ENCODE data around the gene LCE3D. TPM values are rescaled to one million over a fixed set of nuclear protein-coding genes. Genes with fewer than 3 reads are reported as not detected.

The LCE3D gene
- total RNA-seq, 1 donor from 2014 or later: not detected

GRCh38 chr1:152543820-152544219 is 36.5 kb downstream of the LCE3D start:
- Mint-ChIP-seq H3K36me3 (ENCODE audit: insufficient read depth) (no peaks in the 10 kb centered on the region), H3K4me1 (ENCODE audit: low read depth) (no peaks in the 10 kb centered on the region), H3K27ac (no peak overlapping the region), H3K27me3 (no peaks in the 10 kb centered on the region), H3K9me3 (ENCODE audit: low read depth) (peaks cover 58% of the 10 kb centered on the region), H3K4me3 (ENCODE audit: low read depth) (no peak overlapping the region)
- no peak for TF ChIP-seq CTCF (IDR thresholded peaks at IDR 0.05; ENCODE audit: unreplicated experiment)
- DNase-seq (ENCODE audit: low spot score, unreplicated experiment): no peak

GRCh38 chr1:152539901-152540300 is 40.4 kb downstream of the LCE3D start:
- H3K27ac Mint-ChIP-seq: no peak overlapping the region
- peaks cover 73% of the 10 kb centered on the region for H3K9me3 Mint-ChIP-seq (ENCODE audit: low read depth)
- no peak for DNase-seq (ENCODE audit: low spot score, unreplicated experiment)
- H3K4me3 Mint-ChIP-seq (ENCODE audit: low read depth): no peak overlapping the region
- no peaks in the 10 kb centered on the region for H3K27me3 Mint-ChIP-seq
- H3K4me1 Mint-ChIP-seq (ENCODE audit: low read depth): no peaks in the 10 kb centered on the region
- H3K36me3 Mint-ChIP-seq (ENCODE audit: insufficient read depth): peaks cover 2% of the 10 kb centered on the region
- no peak for TF ChIP-seq CTCF (IDR thresholded peaks at IDR 0.05; ENCODE audit: unreplicated experiment)

DNA sequence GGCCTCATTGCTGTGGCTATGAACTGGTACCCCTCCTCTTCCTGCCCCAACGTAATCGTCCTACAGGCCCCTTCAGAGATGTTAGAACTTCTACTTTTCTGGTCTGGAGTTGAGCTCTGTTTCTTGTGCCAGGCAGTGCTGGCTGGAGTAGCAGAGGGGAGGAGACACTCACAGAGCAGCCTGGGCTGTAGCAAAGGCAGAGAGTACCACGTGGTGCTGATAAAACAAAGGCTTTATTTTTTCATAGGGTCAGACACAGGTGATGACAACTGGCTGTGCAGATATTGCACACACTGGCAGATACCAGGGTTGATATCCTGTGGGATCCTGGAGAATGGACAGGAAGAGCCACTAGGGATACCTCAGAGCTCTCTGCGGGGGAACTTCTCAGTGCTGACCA is 42.8 kb downstream of the LCE3D start:
- TF ChIP-seq CTCF (IDR thresholded peaks at IDR 0.05; ENCODE audit: unreplicated experiment): no peak
- DNase-seq (ENCODE audit: low spot score, unreplicated experiment): no peak
- Mint-ChIP-seq H3K27me3 (no peaks in the 10 kb centered on the region), H3K36me3 (ENCODE audit: insufficient read depth) (peaks cover 2% of the 10 kb centered on the region), H3K27ac (no peak overlapping the region), H3K9me3 (ENCODE audit: low read depth) (peaks cover 67% of the 10 kb centered on the region), H3K4me1 (ENCODE audit: low read depth) (no peaks in the 10 kb centered on the region), H3K4me3 (ENCODE audit: low read depth) (no peak overlapping the region)

DNA sequence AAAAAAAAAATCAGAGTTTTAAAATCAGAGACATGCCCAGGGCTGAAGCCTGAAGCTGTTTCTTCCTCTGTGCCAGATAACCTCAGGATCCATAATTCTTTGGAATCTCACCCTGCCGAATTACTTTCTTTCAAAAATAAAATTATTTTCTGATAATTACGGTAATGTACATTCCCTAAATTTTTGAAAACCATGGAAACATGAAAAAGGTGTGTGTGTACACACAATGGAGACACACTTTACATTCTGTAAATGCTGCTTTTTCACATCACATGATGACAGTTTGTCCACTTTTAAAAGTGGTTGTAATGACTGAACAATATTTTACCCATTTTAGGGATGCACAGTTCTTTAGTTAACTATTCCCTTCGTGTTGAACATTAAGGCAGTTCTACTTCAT is 44.5 kb downstream of the LCE3D start:
- no peak for TF ChIP-seq CTCF (IDR thresholded peaks at IDR 0.05; ENCODE audit: unreplicated experiment)
- Mint-ChIP-seq H3K9me3 (ENCODE audit: low read depth) (peaks cover 62% of the 10 kb centered on the region), H3K4me1 (ENCODE audit: low read depth) (no peaks in the 10 kb centered on the region), H3K27me3 (no peaks in the 10 kb centered on the region), H3K27ac (no peak overlapping the region), H3K4me3 (ENCODE audit: low read depth) (no peak overlapping the region), H3K36me3 (ENCODE audit: insufficient read depth) (peaks cover 2% of the 10 kb centered on the region)
- DNase-seq (ENCODE audit: low spot score, unreplicated experiment): no peak

DNA sequence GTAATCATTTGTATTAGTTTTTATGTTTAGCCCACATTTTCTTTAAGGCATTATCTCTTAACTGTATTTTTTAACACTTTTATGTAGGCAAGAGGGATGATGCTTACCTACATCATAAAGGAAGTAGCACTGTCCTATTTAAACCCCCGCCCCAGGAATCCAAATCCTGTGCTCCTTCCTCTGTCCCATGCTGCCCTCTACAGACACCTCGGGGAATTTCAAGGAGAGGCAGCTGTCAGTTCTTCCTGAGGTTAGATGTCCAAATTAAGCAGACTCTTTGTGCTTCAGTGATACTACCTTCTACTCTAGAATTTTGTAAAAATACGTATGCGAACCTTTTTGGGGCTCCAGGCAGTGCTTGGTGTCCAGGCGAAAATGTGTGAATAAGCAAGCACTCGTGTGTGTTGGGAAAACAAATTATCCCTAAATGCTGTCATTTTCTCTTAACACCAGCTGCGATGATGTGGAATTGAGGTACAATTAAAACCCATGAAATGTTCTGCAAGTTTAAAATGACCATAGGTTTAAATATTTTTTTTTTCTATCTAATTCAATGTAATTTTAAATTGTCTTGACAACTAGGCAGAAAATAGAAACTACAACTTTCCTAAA is 46.9 kb downstream of the LCE3D start:
- Mint-ChIP-seq H3K4me1 (ENCODE audit: low read depth) (no peaks in the 10 kb centered on the region), H3K36me3 (ENCODE audit: insufficient read depth) (peaks cover 4% of the 10 kb centered on the region), H3K27me3 (no peaks in the 10 kb centered on the region), H3K9me3 (ENCODE audit: low read depth) (peaks cover 60% of the 10 kb centered on the region), H3K4me3 (ENCODE audit: low read depth) (no peak overlapping the region), H3K27ac (no peak overlapping the region)
- no peak for TF ChIP-seq CTCF (IDR thresholded peaks at IDR 0.05; ENCODE audit: unreplicated experiment)
- DNase-seq (ENCODE audit: low spot score, unreplicated experiment): no peak

Other genes starting within 250 kb of the LCE3D start
- not detected in 2 replicates for gene FLG2, start 220.5 kb downstream of the LCE3D start, total RNA-seq
- not detected in 2 replicates for gene CRNN, start 166.3 kb downstream of the LCE3D start, total RNA-seq
- gene LCE5A, start 69.7 kb downstream of the LCE3D start, total RNA-seq: not detected in 2 replicates
- not detected in 2 replicates for gene CRCT1, start 66.0 kb downstream of the LCE3D start, total RNA-seq
- gene LCE3E, start 13.7 kb downstream of the LCE3D start, total RNA-seq: not detected in 2 replicates
- not detected in 2 replicates for gene LCE3C, start 19.7 kb upstream of the LCE3D start, total RNA-seq
- not detected in 2 replicates for gene LCE3B, start 33.3 kb upstream of the LCE3D start, total RNA-seq
- not detected in 2 replicates for gene LCE3A, start 42.6 kb upstream of the LCE3D start, total RNA-seq
- gene LCE2D, start 82.9 kb upstream of the LCE3D start, total RNA-seq: not detected in 2 replicates
- not detected in 2 replicates for gene LCE2C, start 94.8 kb upstream of the LCE3D start, total RNA-seq
- not detected in 2 replicates for gene LCE2B, start 105.6 kb upstream of the LCE3D start, total RNA-seq
- not detected in 2 replicates for gene LCE2A, start 117.8 kb upstream of the LCE3D start, total RNA-seq
- not detected in 2 replicates for gene LCE4A, start 127.6 kb upstream of the LCE3D start, total RNA-seq
- not detected in 2 replicates for gene KPRP, start 177.5 kb upstream of the LCE3D start, total RNA-seq
- not detected in 2 replicates for gene LCE1F, start 194.6 kb upstream of the LCE3D start, total RNA-seq
- not detected in 2 replicates for gene LCE1E, start 205.7 kb upstream of the LCE3D start, total RNA-seq
- not detected in 2 replicates for gene LCE1D, start 216.2 kb upstream of the LCE3D start, total RNA-seq
- not detected in 2 replicates for gene LCE1C, start 226.1 kb upstream of the LCE3D start, total RNA-seq
- gene LCE1B, start 231.5 kb upstream of the LCE3D start, total RNA-seq: not detected in 2 replicates
- gene LCE1A, start 247.0 kb upstream of the LCE3D start, total RNA-seq: not detected in 2 replicates

Measured in progenitor cell of endocrine pancreas (in vitro differentiated cells).